Measurements from ENCODE around the gene GRIK2. TPM values are rescaled to one million over a fixed set of nuclear protein-coding genes. Genes with fewer than 3 reads are reported as not detected.
"Not testable (repeated sequence)": the region's sequence is repeated elsewhere in the genome, so short reads cannot be mapped to it uniquely, and the experiment has no call there.

The GRIK2 gene
- 7.9 TPM for polyA plus RNA-seq (2013, experiment 1 of 2)
- 7.3 TPM for polyA plus RNA-seq (2013, experiment 2 of 2)

DNA sequence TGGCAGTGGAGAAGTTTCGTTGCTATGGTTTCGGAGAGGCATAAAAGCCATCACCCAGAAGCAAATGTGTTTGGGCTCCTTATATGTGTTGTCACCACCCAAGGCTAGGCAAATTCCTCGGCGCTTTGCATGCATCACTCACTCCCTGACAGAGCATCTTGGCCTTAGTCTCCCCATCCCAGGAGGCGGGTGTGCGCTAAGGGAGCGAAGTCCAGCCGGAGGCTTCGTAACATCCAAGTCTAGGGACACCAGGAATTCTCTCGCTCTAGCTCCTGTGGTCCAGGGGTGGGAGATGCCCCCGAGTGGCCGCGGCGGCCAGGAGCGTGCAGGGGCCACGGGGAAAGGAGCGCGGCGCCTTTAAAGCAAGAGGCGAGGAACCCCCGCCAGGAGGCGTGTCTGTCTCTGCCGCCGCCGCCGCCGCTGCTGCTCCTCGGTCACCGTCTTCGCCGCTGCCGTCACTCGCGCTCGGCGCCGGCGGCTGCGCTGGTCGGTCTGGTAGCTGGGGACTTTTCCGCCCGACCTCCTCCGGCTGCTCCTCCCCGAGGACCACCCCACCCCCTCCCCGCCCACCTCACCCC is at the start of gene GRIK2:
Gene GRIK2 (plus strand): TSS at position 458 of the 578 bp plus-strand sequence.
- no peaks in the 10 kb centered on the region for H3K36me3 ChIP-seq (ENCODE audit: control insufficient read depth, insufficient read depth, low read length)
- H3K27ac ChIP-seq (ENCODE audit: low read depth, low read length, severe bottlenecking), result peak within 1 kb of the TSS; percentile 34
- no peaks in the 10 kb centered on the region for H3K9me3 ChIP-seq (ENCODE audit: control insufficient read depth, low read length)
- peak within 1 kb of the TSS; percentile 45 for H3K4me3 ChIP-seq (ENCODE audit: extremely low read depth, insufficient read depth, low read length, poor library complexity, severe bottlenecking)
- 0 to 1% methylated on average over 19 to 33 of the region's 45 CpGs for WGBS, 2 experiments (ENCODE audit: insufficient coverage in 2 of 2)
- peaks cover 10% of the 10 kb centered on the region for H3K4me1 ChIP-seq (ENCODE audit: control insufficient read depth, insufficient read depth, low read length, poor library complexity, severe bottlenecking)

DNA sequence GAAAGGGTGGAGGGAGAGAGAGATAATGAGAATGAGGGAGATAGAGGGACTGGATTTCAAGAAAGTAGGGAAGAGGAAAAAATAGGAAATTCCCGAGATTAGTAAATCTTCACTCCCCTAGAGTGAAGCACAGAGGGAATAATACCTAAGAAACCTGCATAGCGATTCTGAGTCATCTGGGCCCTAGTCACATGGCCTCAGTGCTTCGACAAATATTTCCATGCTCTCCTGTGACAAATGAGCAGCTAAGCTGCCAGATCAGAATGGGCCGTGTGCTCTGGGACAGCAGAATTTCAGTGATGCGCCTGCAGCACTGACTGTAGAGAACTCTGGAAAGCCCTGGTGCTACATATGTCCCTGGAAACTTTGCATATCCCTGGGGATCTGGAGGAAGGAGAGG is 48.6 kb upstream of the GRIK2 start:
- Histone ChIP-seq H3K27ac (ENCODE audit: low read depth, low read length, severe bottlenecking) (no peak overlapping the region), H3K9me3 (ENCODE audit: control insufficient read depth, low read length) (no peaks in the 10 kb centered on the region), H3K36me3 (ENCODE audit: control insufficient read depth, insufficient read depth, low read length) (no peaks in the 10 kb centered on the region), H3K4me3 (ENCODE audit: extremely low read depth, insufficient read depth, low read length, poor library complexity, severe bottlenecking) (no peak overlapping the region), H3K4me1 (ENCODE audit: control insufficient read depth, insufficient read depth, low read length, poor library complexity, severe bottlenecking) (peaks cover 3% of the 10 kb centered on the region)
- WGBS, 2 experiments (ENCODE audit: insufficient coverage in 2 of 2), result 65 to 66% methylated on average over 4 to 5 of the region's 5 CpGs

DNA sequence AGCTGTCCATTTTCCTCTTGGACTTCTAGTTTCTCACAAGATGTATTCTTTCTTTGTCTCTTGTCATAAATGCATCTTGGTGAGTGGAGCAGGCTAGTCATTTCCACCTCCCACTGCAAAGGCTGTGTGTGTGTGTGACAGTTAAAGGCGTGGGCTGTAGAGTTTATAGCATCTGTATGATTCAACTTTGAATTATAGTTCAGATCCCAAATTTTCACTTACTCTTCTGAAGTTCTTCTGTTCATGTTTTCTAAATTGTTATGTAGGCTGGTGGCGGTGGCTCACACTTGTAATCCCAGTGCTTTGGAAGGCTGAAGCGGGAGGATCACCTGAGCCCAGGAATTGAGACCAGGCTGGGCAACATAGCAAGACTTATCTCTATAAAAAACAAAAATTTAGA is 44.7 kb upstream of the GRIK2 start:
- H3K4me1 ChIP-seq (ENCODE audit: control insufficient read depth, insufficient read depth, low read length, poor library complexity, severe bottlenecking), result peaks cover 3% of the 10 kb centered on the region
- no peak overlapping the region for H3K27ac ChIP-seq (ENCODE audit: low read depth, low read length, severe bottlenecking)
- no peak overlapping the region for H3K4me3 ChIP-seq (ENCODE audit: extremely low read depth, insufficient read depth, low read length, poor library complexity, severe bottlenecking)
- H3K36me3 ChIP-seq (ENCODE audit: control insufficient read depth, insufficient read depth, low read length), result no peaks in the 10 kb centered on the region
- no peaks in the 10 kb centered on the region for H3K9me3 ChIP-seq (ENCODE audit: control insufficient read depth, low read length)
- 100% methylated on average over 2 of the region's 3 CpGs; no CpG with 5 or more reads in 1 of the 2 experiments for WGBS, 2 experiments (ENCODE audit: insufficient coverage in 2 of 2)

DNA sequence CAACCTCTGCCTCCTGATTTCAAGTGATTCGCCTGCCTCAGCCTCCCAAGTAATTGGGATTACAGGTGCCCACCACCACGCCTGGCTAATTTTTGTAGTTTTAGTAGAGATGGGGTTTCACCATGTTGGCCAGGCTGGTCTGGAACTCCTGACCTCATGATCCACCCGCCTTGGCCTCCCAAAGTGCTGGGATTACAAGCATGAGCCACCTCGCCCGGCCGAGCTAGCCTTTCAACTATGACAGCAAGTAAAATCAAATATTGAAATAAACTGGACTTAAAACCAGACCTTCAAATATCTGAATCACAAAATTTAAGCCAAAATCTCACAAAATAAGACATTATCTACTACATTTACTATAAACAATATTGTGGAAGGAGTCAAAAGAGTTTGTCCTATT is 42.9 kb upstream of the GRIK2 start:
- 76 to 88% methylated on average over 3 to 5 of the region's 6 CpGs for WGBS, 2 experiments (ENCODE audit: insufficient coverage in 2 of 2)
- not testable (repeated sequence) for H3K9me3 ChIP-seq (ENCODE audit: control insufficient read depth, low read length); H3K4me3 ChIP-seq (ENCODE audit: extremely low read depth, insufficient read depth, low read length, poor library complexity, severe bottlenecking); H3K36me3 ChIP-seq (ENCODE audit: control insufficient read depth, insufficient read depth, low read length); H3K27ac ChIP-seq (ENCODE audit: low read depth, low read length, severe bottlenecking); H3K4me1 ChIP-seq (ENCODE audit: control insufficient read depth, insufficient read depth, low read length, poor library complexity, severe bottlenecking)

DNA sequence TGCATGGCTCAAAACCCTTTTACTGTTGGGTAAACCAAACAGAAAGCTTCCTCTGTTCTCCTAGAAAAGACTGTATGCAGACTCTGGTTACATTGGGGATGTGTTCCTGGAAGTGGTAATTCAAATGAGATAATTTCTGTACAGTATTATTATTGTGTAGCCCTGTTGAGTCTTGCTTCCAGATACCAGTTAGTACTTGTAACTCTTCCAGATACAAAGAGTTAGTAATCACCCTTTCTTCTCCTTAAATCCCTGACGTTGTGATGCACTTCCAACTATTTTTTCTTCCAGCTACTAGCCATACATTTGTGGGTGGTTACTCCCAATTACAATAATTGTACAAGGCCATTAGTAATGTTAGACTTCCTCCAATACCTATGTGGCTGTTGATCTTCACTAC is 42.3 kb upstream of the GRIK2 start:
- Histone ChIP-seq H3K36me3 (ENCODE audit: control insufficient read depth, insufficient read depth, low read length) (no peaks in the 10 kb centered on the region), H3K27ac (ENCODE audit: low read depth, low read length, severe bottlenecking) (no peak overlapping the region), H3K4me3 (ENCODE audit: extremely low read depth, insufficient read depth, low read length, poor library complexity, severe bottlenecking) (no peak overlapping the region), H3K4me1 (ENCODE audit: control insufficient read depth, insufficient read depth, low read length, poor library complexity, severe bottlenecking) (no peaks in the 10 kb centered on the region), H3K9me3 (ENCODE audit: control insufficient read depth, low read length) (no peaks in the 10 kb centered on the region)
- WGBS, 2 experiments (ENCODE audit: insufficient coverage in 2 of 2), result 83% methylated on average over 1 of the region's 1 CpG; no CpG with 5 or more reads in 1 of the 2 experiments

DNA sequence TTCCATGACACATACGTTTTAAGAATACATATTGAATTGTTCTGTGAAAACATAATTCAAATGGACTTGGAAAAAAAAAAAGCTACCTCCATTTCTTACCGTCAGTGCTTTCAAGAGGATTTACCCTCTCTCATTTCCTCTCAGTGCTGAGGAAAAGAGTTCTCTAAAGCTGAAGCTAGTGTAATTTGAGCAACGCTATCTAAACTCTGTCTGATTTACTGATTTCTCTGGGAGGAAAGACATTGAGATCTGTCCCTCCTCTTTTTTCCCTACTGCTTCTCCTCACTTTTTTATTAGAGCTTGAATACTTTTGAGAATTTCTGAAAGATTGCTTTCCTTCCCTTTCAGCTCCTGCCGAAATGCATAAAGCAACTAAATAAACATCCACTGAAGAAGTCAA is 41.2 kb upstream of the GRIK2 start:
- H3K27ac ChIP-seq (ENCODE audit: low read depth, low read length, severe bottlenecking), result no peak overlapping the region
- no CpG with 5 or more reads among the region's 4 CpGs for WGBS, 2 experiments (ENCODE audit: insufficient coverage in 2 of 2)
- H3K4me1 ChIP-seq (ENCODE audit: control insufficient read depth, insufficient read depth, low read length, poor library complexity, severe bottlenecking), result no peaks in the 10 kb centered on the region

DNA sequence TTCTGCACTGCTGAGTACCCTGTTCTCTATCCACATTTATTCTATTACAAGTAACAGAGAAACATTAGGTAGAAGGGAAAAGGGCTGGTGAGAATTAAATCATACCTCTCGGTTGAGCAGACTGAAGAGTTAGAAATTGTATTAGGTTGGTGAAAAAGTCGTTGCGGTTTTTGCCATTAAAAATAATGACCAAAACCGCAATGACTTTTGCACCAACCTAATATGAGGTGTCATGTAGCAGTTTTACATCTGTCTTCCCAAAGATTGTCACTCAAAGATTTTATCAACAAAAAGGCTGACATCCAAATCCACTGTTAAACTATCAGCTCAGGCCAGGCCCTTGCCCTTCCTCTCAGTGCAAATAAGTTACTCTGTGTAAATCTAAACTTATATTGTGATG is 28.3 kb upstream of the GRIK2 start:
- WGBS, 2 experiments (ENCODE audit: insufficient coverage in 2 of 2), result 83% methylated on average over 1 of the region's 4 CpGs; no CpG with 5 or more reads in 1 of the 2 experiments
- H3K36me3 ChIP-seq (ENCODE audit: control insufficient read depth, insufficient read depth, low read length), result no peaks in the 10 kb centered on the region
- H3K9me3 ChIP-seq (ENCODE audit: control insufficient read depth, low read length), result no peaks in the 10 kb centered on the region
- H3K27ac ChIP-seq (ENCODE audit: low read depth, low read length, severe bottlenecking), result no peak overlapping the region
- no peak overlapping the region for H3K4me3 ChIP-seq (ENCODE audit: extremely low read depth, insufficient read depth, low read length, poor library complexity, severe bottlenecking)
- no peaks in the 10 kb centered on the region for H3K4me1 ChIP-seq (ENCODE audit: control insufficient read depth, insufficient read depth, low read length, poor library complexity, severe bottlenecking)

More for the DNA sequence above, 41.2 kb upstream of the GRIK2 start:
- no peaks in the 10 kb centered on the region for H3K9me3 ChIP-seq (ENCODE audit: control insufficient read depth, low read length)
- no peak overlapping the region for H3K4me3 ChIP-seq (ENCODE audit: extremely low read depth, insufficient read depth, low read length, poor library complexity, severe bottlenecking)
- no peaks in the 10 kb centered on the region for H3K36me3 ChIP-seq (ENCODE audit: control insufficient read depth, insufficient read depth, low read length)

DNA sequence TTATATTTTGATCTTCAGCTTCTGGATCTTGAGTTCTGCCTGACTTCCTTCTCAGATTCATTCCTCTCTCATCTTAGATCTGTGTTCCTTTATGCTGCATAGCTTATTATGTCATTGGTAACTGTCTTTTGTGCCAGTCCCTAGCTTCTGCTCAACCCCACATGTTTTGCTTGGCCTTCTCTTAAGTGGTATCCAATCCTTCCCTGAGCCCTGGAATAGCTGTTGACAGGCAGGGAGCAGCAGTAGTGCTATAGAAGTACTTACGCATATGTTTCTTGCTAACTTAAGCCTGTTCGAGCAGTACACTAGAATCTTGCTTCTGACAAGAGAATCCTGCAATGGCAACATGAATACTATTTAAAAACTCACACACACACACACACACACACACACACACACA is 13.6 kb upstream of the GRIK2 start:
- Histone ChIP-seq H3K4me3 (ENCODE audit: extremely low read depth, insufficient read depth, low read length, poor library complexity, severe bottlenecking) (no peak overlapping the region), H3K27ac (ENCODE audit: low read depth, low read length, severe bottlenecking) (no peak overlapping the region), H3K36me3 (ENCODE audit: control insufficient read depth, insufficient read depth, low read length) (no peaks in the 10 kb centered on the region), H3K4me1 (ENCODE audit: control insufficient read depth, insufficient read depth, low read length, poor library complexity, severe bottlenecking) (no peaks in the 10 kb centered on the region), H3K9me3 (ENCODE audit: control insufficient read depth, low read length) (no peaks in the 10 kb centered on the region)
- WGBS, 2 experiments (ENCODE audit: insufficient coverage in 2 of 2), result 86% methylated on average over 1 of the region's 2 CpGs; no CpG with 5 or more reads in 1 of the 2 experiments

DNA sequence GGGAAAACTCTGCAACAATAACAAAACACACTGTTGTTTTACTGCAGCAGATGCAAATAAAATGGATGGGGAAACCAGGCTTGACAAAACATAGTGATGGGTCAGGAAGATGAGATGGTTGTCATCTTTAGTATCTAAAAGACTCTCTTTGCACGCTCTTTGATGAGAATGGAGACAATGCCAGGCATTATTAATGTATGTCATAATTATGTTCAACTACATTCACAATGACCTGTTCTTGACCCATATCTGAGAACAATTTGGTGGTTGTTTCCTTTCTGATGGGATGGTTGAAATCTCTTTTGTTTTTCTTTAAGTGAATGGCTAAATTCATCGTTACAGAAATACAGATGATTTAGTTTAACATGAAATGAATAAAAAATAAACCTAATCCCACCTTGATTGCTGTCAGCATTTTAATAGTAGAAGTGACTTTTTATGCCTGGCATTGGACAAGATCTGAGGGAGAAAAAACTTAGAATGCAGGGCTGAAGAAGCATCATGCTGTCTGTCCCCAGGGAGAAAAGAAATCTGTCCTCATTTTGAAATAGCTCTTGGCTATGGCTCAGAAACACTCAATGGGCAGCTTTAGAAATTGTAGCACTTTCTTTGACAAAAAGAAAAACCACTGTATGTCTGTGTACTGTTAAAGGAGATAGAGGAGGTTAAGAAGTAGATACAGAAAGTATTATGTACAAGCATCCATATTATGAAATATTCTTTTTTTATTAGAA is 12.4 kb upstream of the GRIK2 start:
- no peaks in the 10 kb centered on the region for H3K9me3 ChIP-seq (ENCODE audit: control insufficient read depth, low read length)
- no peaks in the 10 kb centered on the region for H3K4me1 ChIP-seq (ENCODE audit: control insufficient read depth, insufficient read depth, low read length, poor library complexity, severe bottlenecking)
- no peak overlapping the region for H3K27ac ChIP-seq (ENCODE audit: low read depth, low read length, severe bottlenecking)
- H3K36me3 ChIP-seq (ENCODE audit: control insufficient read depth, insufficient read depth, low read length), result no peaks in the 10 kb centered on the region
- H3K4me3 ChIP-seq (ENCODE audit: extremely low read depth, insufficient read depth, low read length, poor library complexity, severe bottlenecking), result no peak overlapping the region
- no CpG with 5 or more reads among the region's 2 CpGs for WGBS, 2 experiments (ENCODE audit: insufficient coverage in 2 of 2)

DNA sequence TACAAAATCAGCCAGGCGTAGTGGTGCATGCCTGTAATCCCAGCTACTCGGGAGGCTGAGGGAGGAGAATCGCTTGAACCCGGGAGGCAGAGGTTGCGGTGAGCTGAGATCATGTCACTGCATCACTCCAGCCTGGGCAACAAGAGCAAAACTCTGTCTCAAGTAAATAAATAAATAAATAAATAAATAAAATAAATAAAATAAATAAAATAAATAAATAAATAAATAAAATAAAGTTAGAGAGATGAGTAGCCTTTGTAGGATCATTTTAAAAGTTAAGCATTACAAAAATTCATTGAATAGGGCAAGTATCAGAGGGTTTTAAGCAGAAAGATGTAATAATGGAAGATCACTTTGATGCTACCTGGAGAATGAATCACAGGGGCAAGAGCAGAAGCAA is 9.8 kb upstream of the GRIK2 start:
- H3K4me1 ChIP-seq (ENCODE audit: control insufficient read depth, insufficient read depth, low read length, poor library complexity, severe bottlenecking); H3K4me3 ChIP-seq (ENCODE audit: extremely low read depth, insufficient read depth, low read length, poor library complexity, severe bottlenecking); H3K9me3 ChIP-seq (ENCODE audit: control insufficient read depth, low read length); H3K36me3 ChIP-seq (ENCODE audit: control insufficient read depth, insufficient read depth, low read length); H3K27ac ChIP-seq (ENCODE audit: low read depth, low read length, severe bottlenecking): not testable (repeated sequence)
- 80% methylated on average over 1 of the region's 5 CpGs; no CpG with 5 or more reads in 1 of the 2 experiments for WGBS, 2 experiments (ENCODE audit: insufficient coverage in 2 of 2)

DNA sequence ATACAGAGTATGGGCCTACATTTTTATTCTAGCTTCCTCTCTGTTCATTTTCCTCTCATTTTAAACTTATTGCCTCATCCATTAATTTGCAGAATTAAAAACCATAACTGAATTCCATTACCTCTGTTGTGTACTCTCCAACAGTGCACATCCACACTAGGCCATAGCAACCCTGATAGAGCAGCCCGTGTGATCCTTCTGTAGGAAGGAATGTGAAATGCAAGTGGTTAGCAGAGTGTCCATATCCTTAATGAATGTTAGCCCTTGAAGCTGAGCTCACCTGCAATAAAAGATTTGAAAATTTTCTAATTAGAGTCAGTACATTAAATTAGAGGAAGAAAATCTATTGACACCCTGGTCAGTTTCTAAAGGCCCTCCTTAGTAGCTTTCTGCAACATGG is 6.5 kb upstream of the GRIK2 start:
- H3K27ac ChIP-seq (ENCODE audit: low read depth, low read length, severe bottlenecking), result no peak overlapping the region
- no CpG with 5 or more reads among the region's 1 CpG for WGBS, 2 experiments (ENCODE audit: insufficient coverage in 2 of 2)

More for the DNA sequence above, 6.5 kb upstream of the GRIK2 start:
- Histone ChIP-seq H3K36me3 (ENCODE audit: control insufficient read depth, insufficient read depth, low read length) (no peaks in the 10 kb centered on the region), H3K4me3 (ENCODE audit: extremely low read depth, insufficient read depth, low read length, poor library complexity, severe bottlenecking) (no peak overlapping the region), H3K4me1 (ENCODE audit: control insufficient read depth, insufficient read depth, low read length, poor library complexity, severe bottlenecking) (peaks cover 6% of the 10 kb centered on the region), H3K9me3 (ENCODE audit: control insufficient read depth, low read length) (no peaks in the 10 kb centered on the region)

All from mesodermal cell (in vitro differentiated cells).